GM19324 (cell line): ENCODE measurements around the gene SLC35E3.
A peak's percentile ranks its signal among the peaks of the same experiment; 100 is the strongest.

Source experiments
- ATAC-seq: cut with Tn5 transposase; IDR thresholded peaks from one replicate; pipeline ENCODE4 v1.9.1; 2021; ENCODE audit warnings: mild to moderate bottlenecking, moderate library complexity; ENCODE audit not compliant: unreplicated experiment, low FRiP score

The SLC35E3 gene

GRCh38 chr12:68745904-68746571, at the start of gene SLC35E3:
TSS of gene SLC35E3 (plus strand) at chr12:68746176. CDS start at chr12:68746378, 202 bp downstream.
- peak; percentile 94 for ATAC-seq

DNA sequence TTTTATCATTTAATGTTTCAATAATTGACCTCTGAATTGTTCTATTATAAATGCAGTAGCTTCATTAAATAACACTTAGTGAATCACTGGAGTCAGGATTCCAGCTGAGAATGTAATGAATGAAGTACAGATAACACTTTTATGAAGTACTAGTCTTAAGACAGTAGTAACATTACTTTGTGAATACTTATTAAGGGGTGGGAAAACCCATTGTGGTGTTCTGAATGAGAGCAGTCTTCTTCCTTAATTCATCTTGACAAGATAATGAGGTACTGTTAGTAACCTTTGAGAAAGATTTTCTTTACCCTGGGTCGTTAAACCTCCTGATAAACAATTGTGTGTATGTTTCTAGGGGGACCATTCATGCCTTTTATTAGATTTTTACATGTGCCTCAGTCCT, 46.5 kb upstream of the SLC35E3 start:
- no peak for ATAC-seq

DNA sequence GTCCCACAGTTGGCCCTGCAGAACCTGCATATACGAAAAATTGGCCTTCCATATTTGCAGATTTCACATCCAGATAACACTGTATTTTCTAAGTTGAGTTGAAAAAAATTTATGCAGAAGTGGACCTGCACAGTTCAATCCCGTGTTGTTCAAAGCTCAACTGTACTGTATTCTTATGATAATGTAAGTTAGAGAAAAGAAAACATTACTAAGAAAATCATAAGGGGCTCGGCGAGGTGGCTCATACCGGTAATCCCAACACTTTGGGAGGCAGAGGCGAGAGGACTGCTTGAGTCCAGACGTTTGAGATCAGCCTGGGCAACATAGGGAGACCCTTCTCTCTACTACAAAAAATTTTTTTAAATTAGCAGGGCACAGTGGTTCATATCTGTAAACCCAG, 18.2 kb upstream of the SLC35E3 start:
- ATAC-seq: no peak

DNA sequence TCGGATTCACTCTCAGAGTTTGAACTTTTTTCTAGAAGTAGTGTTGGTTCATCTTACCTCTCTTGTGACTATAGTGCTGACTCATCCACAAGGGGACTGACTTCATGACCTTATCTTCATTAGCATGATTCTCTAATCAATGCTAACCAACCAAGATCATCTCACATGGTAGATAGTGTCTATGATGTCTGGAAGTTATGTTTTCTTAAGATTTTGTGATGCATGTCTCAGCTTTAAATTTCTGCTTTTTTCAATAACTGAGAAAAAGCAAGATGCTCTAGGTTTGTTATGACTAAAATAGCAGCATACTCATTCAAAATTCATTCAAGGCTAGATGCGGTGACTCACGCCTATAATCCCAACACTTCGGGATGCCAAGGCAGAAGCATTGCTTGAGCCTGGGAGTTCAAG, 12.3 kb upstream of the SLC35E3 start:
- ATAC-seq: no peak

GRCh38 chr12:68739891-68740290, 6.1 kb upstream of the SLC35E3 start:
- no peak for ATAC-seq

- ATAC-seq: no peak
These were observed 2.6 kb upstream of the SLC35E3 start for GRCh38 chr12:68743356-68743755.

DNA sequence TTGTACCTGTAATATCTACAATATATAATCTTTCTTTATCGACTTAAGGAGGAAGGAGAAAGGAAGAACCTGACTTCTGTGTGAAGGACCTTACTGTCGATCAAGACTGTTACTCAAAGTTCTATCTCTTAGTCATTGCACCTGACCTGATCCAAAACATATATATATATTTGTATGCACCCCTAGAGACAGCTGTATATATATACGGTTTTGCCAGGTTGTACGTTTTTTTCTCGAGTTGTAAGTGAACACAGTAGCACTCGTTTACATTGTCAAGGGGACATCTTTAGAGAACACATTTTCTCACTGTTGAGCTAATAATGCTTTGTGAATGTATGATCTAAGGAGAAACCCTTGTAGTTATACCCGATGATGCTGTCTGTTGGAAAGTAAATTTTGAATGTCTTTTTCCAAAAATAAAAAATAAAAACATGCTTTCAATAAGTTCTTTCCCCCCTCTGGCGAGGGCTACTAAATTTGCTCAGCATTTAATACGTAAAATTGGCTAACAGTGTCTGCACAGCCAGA, 536 bp upstream of the SLC35E3 start:
- no peak for ATAC-seq

GRCh38 chr12:68746572-68747180, 700 bp downstream of the SLC35E3 start:
- peak; percentile 28 for ATAC-seq

DNA sequence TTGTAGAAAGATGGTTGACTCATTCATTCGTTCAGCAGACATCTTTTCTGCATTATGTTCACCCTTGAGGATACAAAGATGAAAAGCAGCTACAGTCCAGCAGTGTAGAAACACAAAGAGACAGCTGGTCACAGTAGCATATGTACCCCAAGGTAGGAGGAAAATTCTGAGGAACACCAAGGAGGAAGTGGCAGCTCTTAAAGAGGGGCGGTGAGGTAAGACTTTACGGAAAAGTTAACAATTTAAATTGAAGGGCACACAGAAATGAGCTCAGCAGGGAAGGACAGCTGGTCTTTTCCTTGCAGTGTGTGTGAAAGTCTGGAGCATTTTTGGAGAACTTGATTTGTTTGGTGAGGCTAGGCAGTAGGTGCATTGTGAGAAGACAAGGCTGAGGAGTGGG, 3.5 kb downstream of the SLC35E3 start:
- ATAC-seq: no peak

GRCh38 chr12:68749861-68750260, 3.9 kb downstream of the SLC35E3 start:
- ATAC-seq: no peak

DNA sequence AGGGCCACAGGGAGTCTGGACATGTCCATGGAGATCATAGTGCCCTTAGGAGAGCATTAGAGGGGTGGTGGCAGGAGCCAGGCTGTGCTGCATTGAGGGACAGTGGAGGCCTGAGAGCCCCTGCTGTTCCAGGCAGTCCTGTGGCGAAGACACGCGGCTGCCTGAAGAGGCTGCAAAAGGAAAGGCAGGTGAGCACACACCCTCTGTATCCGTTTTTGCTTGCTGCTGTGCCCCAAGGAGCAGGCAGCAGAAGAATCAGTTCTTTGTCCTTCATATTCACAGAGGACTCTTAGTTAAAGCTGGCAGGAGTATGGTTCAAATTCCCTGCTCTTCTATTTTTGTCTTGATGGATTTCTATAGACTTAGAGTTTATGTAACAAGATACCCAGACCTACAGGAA, 4.5 kb downstream of the SLC35E3 start:
- ATAC-seq: no peak

GRCh38 chr12:68755536-68756243, 9.7 kb downstream of the SLC35E3 start:
- no peak for ATAC-seq

DNA sequence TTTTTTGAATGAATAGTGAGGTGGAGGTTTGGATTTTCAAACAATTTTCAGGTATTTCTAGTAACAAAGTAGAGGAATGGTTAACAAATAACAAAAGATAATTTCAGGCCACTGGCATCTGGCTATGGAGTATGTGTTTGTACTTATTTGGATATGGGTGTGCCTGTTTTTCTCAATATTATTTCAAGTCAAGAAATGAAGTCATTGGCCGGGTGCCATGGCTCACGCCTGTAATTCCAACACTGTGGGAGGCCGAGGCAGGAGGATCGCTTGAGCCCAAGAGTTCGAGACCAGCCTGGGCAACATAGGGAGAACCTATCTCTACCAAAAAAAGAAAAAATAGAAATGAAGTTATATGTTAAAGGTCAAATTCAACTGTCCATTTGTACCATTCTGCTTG, 13.9 kb downstream of the SLC35E3 start:
- no peak for ATAC-seq

GRCh38 chr12:68760806-68761441, 14.9 kb downstream of the SLC35E3 start:
- no peak for ATAC-seq

- ATAC-seq: no peak
These were observed 15.5 kb downstream of the SLC35E3 start for GRCh38 chr12:68761442-68761812.

- no peak for ATAC-seq
These were observed 16.1 kb downstream of the SLC35E3 start for GRCh38 chr12:68761901-68762630.

DNA sequence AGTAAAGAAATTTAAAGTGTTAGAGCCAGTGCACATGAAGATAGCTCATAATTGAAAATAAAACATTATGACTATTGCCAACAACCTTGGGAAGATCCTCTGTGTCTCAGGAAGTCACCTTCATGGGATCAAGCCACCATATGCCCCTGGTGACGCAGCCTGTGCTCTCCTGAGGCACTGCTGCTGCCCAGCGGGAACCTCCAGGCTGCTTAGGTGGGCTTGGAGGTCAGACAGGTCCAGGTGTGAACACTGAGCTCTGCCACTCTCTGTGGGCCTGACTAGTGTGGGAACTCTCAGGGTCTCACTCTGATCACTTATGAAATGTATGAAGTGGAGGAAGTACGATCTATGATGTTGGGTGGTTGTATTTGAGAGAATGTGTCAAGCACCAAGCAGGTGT, 16.7 kb downstream of the SLC35E3 start:
- ATAC-seq: no peak

DNA sequence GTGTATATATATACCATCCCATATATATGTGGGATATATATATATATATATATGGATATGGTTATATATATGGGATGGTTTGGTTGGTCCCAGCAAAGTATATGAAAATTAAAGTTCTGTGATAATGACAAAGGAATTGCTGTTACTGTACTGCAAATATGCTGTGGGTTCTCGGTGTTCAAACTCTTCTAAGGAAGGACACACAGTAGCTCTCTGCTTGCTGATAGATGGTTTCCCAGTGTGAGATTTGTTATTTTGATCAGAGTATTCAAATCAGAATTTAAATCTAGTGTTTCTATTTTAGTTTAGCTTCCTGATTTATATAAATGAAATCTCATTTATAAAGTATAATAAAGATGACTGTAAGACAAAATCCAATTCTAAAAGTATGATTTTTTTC, 19.7 kb downstream of the SLC35E3 start:
- ATAC-seq: no peak

- no peak for ATAC-seq
These were observed 20.7 kb downstream of the SLC35E3 start for GRCh38 chr12:68766646-68767045.

GRCh38 chr12:68767191-68767590, 21.2 kb downstream of the SLC35E3 start:
- no peak for ATAC-seq
